ENCODE measurements around the gene USP6NL.

Gene USP6NL

GRCh38 chr10:11479300-11479699 lies 132.2 kb downstream of the USP6NL start:
- no peak for DNase-seq (ENCODE audit: low spot score)

GRCh38 chr10:11478807-11479206 lies 132.6 kb downstream of the USP6NL start:
- no peak for DNase-seq (ENCODE audit: low spot score)

DNA sequence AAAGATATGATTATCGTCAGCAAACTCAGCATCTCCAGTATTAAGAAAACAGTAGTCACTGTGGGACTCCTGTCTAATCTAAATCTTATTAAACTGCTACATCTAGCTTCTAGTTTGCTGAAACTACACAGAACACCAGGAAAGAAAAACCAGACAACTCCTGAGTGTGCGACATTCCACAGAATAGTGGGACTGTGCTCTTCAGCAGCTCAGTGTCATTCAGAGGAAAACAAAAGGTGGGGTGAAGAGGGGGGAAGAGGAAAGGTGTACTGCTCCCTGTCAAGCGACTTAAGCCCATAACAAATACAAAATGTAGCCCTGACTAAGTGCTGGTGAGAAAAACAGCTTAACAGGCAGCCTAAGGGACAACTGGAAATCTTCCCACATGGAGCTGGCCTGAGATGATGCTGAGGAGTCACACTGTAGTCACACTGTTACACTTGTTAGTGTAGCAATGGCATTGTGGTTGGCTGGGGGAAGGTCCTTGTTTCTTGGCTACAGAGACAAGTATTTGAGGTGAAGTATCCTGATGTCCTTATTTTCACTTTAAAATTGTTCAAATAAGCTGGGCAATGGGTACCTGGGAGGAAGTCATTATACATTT lies 135.5 kb downstream of the USP6NL start:
- DNase-seq (ENCODE audit: low spot score), result no peak

DNA sequence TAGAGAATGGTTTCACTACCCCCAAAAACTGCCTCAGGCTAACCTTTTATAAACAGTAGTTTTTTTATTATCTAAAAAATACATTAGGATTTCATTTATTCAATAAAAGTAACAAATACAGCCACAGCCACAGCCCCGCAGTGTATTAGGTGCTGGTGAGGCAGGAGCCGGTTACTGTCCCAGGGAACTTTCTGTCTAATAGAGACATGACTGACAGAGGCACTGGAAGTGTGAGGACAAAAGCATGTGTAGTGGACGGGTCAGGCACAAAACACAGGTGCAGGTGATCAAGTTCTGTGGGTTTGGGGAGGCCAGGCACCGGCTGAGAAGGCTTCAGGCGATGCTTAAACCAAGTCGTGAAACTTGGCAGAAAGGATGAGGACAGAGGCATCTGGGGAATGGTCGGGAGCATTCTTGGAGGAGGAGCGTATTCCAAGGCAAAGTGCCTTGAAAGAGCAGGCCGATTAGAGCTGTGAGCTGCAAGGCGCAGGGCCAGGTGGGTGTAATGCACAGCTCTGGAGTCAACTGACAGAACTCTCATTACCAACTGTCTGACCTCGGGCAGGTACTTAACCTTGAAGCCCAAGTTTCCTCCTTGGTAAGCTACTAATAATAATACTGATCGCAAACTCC lies 138.2 kb downstream of the USP6NL start:
- no peak for DNase-seq (ENCODE audit: low spot score)

GRCh38 chr10:11472158-11472753 lies 139.2 kb downstream of the USP6NL start:
- DNase-seq (ENCODE audit: low spot score), result peak; percentile 45

- no peak for DNase-seq (ENCODE audit: low spot score)
Observed at GRCh38 chr10:11469575-11470391, 141.7 kb downstream of the USP6NL start.

- DNase-seq (ENCODE audit: low spot score), result no peak
Observed at GRCh38 chr10:11468126-11468742, 143.2 kb downstream of the USP6NL start.

DNA sequence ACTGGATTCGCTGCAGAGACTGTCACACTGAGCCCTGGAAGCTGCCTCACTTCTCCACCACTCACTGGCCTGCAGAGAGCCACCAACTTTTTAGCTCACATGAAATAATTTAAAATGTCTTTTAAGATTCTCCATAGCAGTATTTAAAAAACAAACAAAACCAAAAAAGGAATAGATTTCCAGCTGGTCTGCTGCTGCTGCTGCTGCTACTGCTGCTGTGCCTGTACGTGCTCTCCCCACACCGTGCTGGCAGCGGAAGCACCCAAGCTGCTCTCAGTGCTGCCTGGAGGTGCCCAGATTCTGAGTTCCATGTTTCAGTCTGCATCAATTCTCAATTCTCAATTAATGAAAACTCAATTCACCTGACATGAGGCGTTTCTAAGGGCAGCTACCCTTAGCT lies 146.0 kb downstream of the USP6NL start:
- DNase-seq (ENCODE audit: low spot score), result no peak

DNA sequence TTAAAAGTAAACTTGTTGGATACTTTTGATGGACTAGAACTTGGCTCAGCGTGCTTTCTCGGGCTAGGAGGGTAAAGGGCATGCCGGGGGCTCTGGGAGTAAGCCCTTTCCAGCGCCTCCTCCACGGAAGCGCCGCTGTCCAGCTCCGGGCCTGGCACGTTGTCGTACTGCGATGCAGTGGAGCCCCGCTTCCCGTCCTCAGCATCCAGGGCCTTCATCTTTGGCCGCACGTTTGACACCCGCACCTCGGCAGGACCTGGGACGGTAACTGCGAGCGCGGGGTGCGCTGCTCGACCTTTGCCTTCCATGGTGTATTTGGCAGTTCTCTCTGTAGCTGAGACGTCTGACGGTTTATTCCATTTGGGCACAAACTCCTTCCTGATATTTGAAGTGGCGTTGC lies 148.3 kb downstream of the USP6NL start:
- no peak for DNase-seq (ENCODE audit: low spot score)

DNA sequence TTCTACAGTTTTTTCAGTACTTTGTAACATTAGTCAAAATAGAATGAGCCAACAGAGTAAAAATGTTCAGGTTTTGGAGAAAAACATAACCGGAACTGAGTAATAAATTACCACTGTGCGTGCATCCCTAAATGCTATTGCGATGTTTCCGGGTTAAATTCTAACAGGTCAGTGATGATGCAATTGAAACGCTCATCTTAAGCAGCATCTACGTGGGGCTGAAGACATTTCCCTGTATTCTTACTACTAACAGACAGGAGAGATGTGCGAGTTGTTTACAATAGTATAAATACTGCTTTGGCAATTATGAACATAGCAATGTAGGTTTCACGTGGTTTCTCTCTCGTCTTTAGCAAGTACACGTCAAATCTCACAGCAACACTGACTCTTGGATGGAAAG lies 149.4 kb downstream of the USP6NL start:
- DNase-seq (ENCODE audit: low spot score), result no peak

DNA sequence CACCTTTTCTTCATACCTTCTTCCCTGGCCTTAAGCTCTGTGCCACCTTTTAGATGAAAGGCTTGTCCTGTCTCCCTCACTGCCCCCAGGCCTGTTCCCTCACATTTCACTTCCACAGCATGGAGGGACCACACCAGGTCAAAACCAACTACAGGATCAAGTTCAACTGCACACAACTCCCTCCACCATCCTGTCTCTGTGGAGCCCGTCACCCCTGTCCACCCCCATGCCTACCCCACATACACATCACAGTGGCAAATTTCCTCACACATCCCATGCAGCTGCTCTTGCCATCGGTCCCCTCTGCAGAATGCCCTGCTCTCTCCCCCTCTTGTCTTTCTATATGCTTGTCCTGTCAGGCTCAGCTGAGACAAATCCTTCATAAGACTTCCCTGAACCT lies 154.1 kb downstream of the USP6NL start:
- DNase-seq (ENCODE audit: low spot score), result no peak

DNA sequence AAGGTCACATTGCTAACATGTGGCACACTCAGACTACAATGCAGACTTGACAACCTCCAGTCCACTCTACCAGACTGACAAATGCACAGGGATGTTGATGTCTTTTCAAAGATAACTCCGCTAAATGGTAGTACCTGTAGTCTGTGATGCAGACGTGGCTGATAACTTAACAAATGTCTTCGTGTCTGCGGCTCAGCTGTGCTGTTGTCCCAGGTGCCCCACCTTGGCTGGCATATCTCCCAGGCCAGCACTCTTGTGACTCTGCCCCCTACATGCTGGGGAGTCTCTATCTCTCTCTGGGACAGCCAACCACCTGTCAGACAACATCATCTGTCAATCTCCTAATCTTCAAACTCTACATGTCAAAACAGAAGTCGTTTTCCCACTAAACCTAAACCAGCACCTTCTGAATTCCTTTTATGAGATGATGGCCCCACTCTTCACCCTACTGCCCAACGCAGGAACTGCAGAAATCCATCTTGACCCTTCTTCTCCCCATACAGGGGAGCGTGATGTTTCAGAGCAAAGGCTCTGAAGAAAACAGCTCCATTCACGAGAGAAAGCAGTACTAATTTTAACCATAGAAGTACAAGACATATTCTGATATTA lies 156.4 kb downstream of the USP6NL start:
- DNase-seq (ENCODE audit: low spot score), result no peak

GRCh38 chr10:11454160-11454559 lies 157.3 kb downstream of the USP6NL start:
- no peak for DNase-seq (ENCODE audit: low spot score)

- no peak for DNase-seq (ENCODE audit: low spot score)
Observed at GRCh38 chr10:11451640-11452260, 159.7 kb downstream of the USP6NL start.

DNA sequence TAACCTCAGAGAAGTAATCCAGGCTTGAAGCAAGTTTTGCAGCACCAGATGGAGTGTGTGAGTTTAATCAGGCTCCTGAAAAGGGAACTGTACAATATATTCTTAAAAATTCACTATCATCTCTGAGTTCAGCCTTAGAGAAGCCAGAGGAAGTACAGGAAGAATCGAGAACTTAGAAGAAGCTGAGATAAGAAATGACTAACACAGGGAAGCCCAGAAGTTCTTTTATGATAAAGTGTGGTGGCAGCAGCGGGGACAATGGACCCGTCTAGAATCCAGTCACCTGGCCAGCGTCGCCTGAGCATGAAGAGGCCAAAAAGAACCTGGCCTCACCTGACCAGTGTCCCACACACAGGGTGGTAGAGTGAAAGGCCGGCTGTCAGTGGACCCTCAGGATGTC lies 161.0 kb downstream of the USP6NL start:
- no peak for DNase-seq (ENCODE audit: low spot score)

DNA sequence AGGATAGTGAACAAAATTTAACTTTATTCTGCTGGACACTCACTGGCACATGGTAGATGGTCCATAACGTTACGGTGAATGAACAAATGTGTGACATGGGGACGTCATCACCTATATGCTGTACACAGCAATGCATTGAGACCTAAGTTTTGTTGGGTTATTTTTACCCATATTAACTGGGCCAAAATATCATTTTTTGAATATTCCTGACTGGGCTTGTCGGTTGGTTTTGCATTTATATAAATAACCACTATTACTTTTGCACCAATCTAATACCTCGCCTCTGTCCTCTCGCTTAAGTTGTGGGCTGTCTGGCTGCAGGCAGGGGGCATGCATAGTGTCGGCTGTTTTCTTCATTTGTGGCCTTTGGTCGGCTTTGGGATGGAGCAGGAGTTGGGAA lies 161.7 kb downstream of the USP6NL start:
- no peak for DNase-seq (ENCODE audit: low spot score)

DNA sequence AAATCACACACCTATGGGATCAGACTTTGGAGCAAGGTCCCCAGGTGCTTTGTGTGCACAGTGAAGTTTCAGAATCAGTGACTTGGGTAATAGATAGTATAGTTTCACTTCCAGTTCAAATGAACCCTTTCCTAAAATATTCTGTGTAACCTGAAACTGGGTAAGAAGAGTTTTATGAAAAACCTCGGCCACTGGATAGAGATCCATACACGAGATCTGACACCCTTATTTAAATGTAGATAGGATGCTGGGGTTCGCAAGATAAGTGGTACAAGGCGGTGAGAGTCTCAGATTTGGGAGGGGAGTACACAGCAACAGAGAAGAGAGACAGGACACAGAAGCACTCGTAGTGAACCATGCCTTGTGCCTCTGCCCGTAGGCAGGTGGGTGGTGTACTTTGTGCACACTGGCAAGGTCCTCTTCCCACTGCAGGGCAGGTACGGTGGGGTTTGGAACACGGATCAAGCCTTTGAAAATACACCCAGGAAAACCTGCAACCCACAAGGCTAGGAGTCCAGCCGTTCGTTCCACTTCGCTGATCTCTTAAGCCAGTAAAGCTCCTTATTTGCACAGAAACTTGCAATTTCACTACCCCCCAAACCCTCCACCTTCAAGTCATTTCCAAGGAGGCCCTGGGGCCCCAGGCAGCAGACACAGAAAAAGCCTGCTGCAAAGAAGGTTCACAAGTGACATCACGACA lies 162.8 kb downstream of the USP6NL start:
- DNase-seq (ENCODE audit: low spot score), result no peak

DNA sequence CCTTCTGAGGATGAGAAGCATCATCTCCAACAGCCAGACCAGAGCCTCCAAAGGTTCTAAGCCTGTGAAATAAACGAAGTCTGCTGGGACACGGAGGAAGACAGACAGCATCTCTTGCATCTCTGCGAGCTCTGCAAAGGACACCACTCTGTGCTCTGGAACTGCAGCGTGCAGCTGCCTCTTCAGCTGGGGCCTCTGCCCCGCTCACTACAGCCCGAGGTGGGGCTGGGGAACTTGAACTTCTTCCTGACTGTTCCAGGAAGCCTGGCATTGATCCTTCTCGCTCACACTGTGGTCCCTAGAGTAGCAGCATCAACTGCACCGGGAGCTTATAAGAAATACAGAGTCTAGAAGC lies 163.3 kb downstream of the USP6NL start:
- no peak for DNase-seq (ENCODE audit: low spot score)

GRCh38 chr10:11447586-11447985 lies 163.9 kb downstream of the USP6NL start:
- DNase-seq (ENCODE audit: low spot score), result no peak

- no peak for DNase-seq (ENCODE audit: low spot score)
Observed at GRCh38 chr10:11446864-11447263, 164.6 kb downstream of the USP6NL start.

DNA sequence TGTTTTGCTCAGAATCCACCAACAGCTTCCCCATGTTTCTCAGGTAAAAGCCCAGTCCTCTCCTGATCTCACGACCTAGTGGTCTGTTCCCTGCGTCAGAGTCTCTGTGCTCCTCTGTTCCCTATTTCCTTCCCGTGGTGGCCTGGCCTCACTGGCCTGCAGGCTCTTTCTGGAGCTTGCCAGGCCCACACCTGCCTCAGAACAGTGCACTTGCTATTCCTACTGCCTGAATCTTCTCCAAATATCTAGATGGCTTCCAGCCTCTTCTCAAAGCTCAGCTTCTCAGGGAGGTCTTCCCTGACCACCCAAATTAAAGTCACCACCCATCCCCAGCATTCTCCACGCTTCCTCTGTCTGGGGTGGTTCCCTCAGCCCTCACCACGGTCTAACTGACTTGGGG lies 165.3 kb downstream of the USP6NL start:
- DNase-seq (ENCODE audit: low spot score), result no peak
